Liver (tissue), 9 donors: ENCODE results near the gene ITGA7. TPM values are rescaled to one million over a fixed set of nuclear protein-coding genes. Genes with fewer than 3 reads are reported as not detected.

Source experiments
- DNase-seq: peaks from one replicate; pipeline ENCODE4 v3.0.0-alpha.2; 2017; ENCODE audit warnings: low spot score
- H3K27ac ChIP-seq, 2 donors: one replicate each; pipeline ENCODE4 v1.7.0; 2013; ENCODE audit warnings: inconsistent platforms in 2 of 2, low read length in 2 of 2, control low read depth in 1 of 2, low read depth in 1 of 2, mild to moderate bottlenecking in 1 of 2
- H3K27me3 ChIP-seq, 4 donors: one replicate each; pipeline versions ENCODE4 v1.6.1 to v1.7.0; 2013; ENCODE audit warnings: low read length in 3 of 4, inconsistent platforms in 1 of 4, mild to moderate bottlenecking in 1 of 4, moderate library complexity in 1 of 4; ENCODE audit not compliant: control insufficient read depth in 4 of 4, insufficient read depth in 4 of 4
- H3K36me3 ChIP-seq, 4 donors: one replicate each; pipeline versions ENCODE4 v1.6.1 to v1.7.0; 2013; ENCODE audit warnings: low read length in 3 of 4, mild to moderate bottlenecking in 3 of 4, low read depth in 1 of 4, moderate library complexity in 1 of 4; ENCODE audit not compliant: control insufficient read depth in 4 of 4, insufficient read depth in 3 of 4
- H3K4me1 ChIP-seq, 4 donors: one replicate each; pipeline versions ENCODE4 v1.6.1 to v1.7.0; 2013; ENCODE audit warnings: low read length in 3 of 4, mild to moderate bottlenecking in 3 of 4, moderate library complexity in 1 of 4; ENCODE audit not compliant: control insufficient read depth in 4 of 4, insufficient read depth in 4 of 4
- H3K4me3 ChIP-seq, 3 donors: one replicate each; pipeline versions ENCODE4 v1.6.1 to v1.7.0; 2013; ENCODE audit warnings: low read length in 3 of 3, control low read depth in 1 of 3, low read depth in 1 of 3, mild to moderate bottlenecking in 1 of 3
- H3K9ac ChIP-seq, 2 donors: one replicate each; pipeline ENCODE4 v1.7.0; 2013; ENCODE audit warnings: low read length in 2 of 2, mild to moderate bottlenecking in 2 of 2, moderate library complexity in 2 of 2, control low read depth in 1 of 2, low read depth in 1 of 2
- H3K9me3 ChIP-seq, 4 donors: one replicate each; pipeline versions ENCODE4 v1.6.1 to v1.7.0; 2013; ENCODE audit warnings: low read length in 3 of 4; ENCODE audit not compliant: control insufficient read depth in 4 of 4
- ATF3 ChIP-seq: IDR thresholded peaks from 2 replicates; pipeline ENCODE4 v1.6.1; 2016; ENCODE audit warnings: antibody characterized with exemption
- EGR1 ChIP-seq, 2 donors: IDR thresholded peaks; 2 replicates each; pipeline ENCODE4 v1.6.1; 2016 to 2018; ENCODE audit warnings: antibody characterized with exemption in 2 of 2, low read depth in 2 of 2
- FOXA1 ChIP-seq: IDR thresholded peaks from 2 replicates; pipeline ENCODE4 v1.6.1; 2016; ENCODE audit warnings: antibody characterized with exemption
- FOXA2 ChIP-seq: IDR thresholded peaks from 2 replicates; pipeline ENCODE4 v1.6.1; 2016; ENCODE audit warnings: antibody characterized with exemption
- GABPA ChIP-seq, 2 donors: IDR thresholded peaks in 1 of 2; conservative IDR thresholded peaks in 1 of 2; 2 replicates each; pipeline ENCODE4 v1.6.1; 2016; ENCODE audit warnings: antibody characterized with exemption in 2 of 2, mild to moderate bottlenecking in 1 of 2, moderate library complexity in 1 of 2
- HNF4A ChIP-seq, 2 donors: conservative IDR thresholded peaks; 2 replicates each; pipeline ENCODE4 v1.6.1; 2016; ENCODE audit warnings: antibody characterized with exemption in 2 of 2, mild to moderate bottlenecking in 2 of 2
- MAX ChIP-seq: IDR thresholded peaks from 2 replicates; pipeline ENCODE4 v1.6.1; 2016; ENCODE audit warnings: antibody characterized with exemption
- NR2F2 ChIP-seq: IDR thresholded peaks from 2 replicates; pipeline ENCODE4 v1.6.1; 2016; ENCODE audit warnings: antibody characterized with exemption
- RAD21 ChIP-seq, 2 donors: IDR thresholded peaks; 2 replicates each; pipeline ENCODE4 v1.6.1; 2016; ENCODE audit warnings: antibody characterized with exemption in 2 of 2, mild to moderate bottlenecking in 2 of 2
- REST ChIP-seq: IDR thresholded peaks from 2 replicates; pipeline ENCODE4 v1.6.1; 2016; ENCODE audit warnings: antibody characterized with exemption, mild to moderate bottlenecking
- RXRA ChIP-seq, 2 donors: IDR thresholded peaks; 2 replicates each; pipeline ENCODE4 v1.6.1; 2017 to 2018; ENCODE audit warnings: antibody characterized with exemption in 2 of 2, mild to moderate bottlenecking in 1 of 2
- SP1 ChIP-seq: IDR thresholded peaks from 2 replicates; pipeline ENCODE4 v1.6.1; 2018; ENCODE audit warnings: antibody characterized with exemption, mild to moderate bottlenecking
- YY1 ChIP-seq: IDR thresholded peaks from 2 replicates; pipeline ENCODE4 v1.6.1; 2016; ENCODE audit warnings: antibody characterized with exemption, mild to moderate bottlenecking
- WGBS: extraction: QIAGEN DNeasy Blood & Tissue Kit; methylation state at CpG from one replicate; pipeline ENCODE4 v1.1.7; 2013; 5-methylcytosine and 5-hydroxymethylcytosine counted together
- polyA plus RNA-seq, 2 donors: library from polyadenylated mRNA; stranded (reverse) in 1 of 2; unstranded in 1 of 2; fragments of 200-250 nt in 1 of 2; fragments of >200 nt in 1 of 2; fragmentation: Nextera tagmentation in 1 of 2; extraction: Ambion mirVana in 1 of 2; gene quantifications; one replicate each; pipeline versions ENCODE4 v1.2.1 to v1.2.3, GENCODE V29; 2013 to 2015
- total RNA-seq, 2 donors: library from RNA; depleted of rRNA; stranded (reverse); fragments of >200 nt; gene quantifications; one replicate each; pipeline ENCODE4 v1.2.3, GENCODE V29; 2014
- TF ChIP-seq, protein P1 (sequence below): fragments of 150-350 bp; IDR thresholded peaks from 2 replicates; pipeline ENCODE4 v1.5.1; 2017; ENCODE audit warnings: improper control_type of control experiment, low read depth, low read length; ENCODE audit not compliant: missing input control
- TF ChIP-seq, protein P2 (sequence below): IDR thresholded peaks from 2 replicates; pipeline ENCODE4 v1.6.1; 2016; ENCODE audit warnings: antibody characterized with exemption
- donor health status: healthy.
- donor health status: healthy.
- donor health status: healthy.
- donor health status: healthy.
- donor health status: healthy.

ITGA7 gene
- total and polyA plus RNA-seq, 4 donors: 0.98 to 4.9 (median 3.3) TPM

GRCh38 chr12:55694188-55694515, 13.6 kb downstream of the ITGA7 start:
- Histone ChIP-seq H3K9ac (no peak overlapping the region), H3K27ac (no peak overlapping the region), H3K27me3 (no peaks in the 10 kb centered on the region), H3K4me1 (no peaks in the 10 kb centered on the region), H3K36me3 (no peaks in the 10 kb centered on the region), H3K9me3 (no peaks in the 10 kb centered on the region), H3K4me3 (no peak overlapping the region)
- no peak for TF ChIP-seq SP1
- WGBS: 98% methylated on average over 7 of the region's 7 CpGs
- no peak for DNase-seq

DNA sequence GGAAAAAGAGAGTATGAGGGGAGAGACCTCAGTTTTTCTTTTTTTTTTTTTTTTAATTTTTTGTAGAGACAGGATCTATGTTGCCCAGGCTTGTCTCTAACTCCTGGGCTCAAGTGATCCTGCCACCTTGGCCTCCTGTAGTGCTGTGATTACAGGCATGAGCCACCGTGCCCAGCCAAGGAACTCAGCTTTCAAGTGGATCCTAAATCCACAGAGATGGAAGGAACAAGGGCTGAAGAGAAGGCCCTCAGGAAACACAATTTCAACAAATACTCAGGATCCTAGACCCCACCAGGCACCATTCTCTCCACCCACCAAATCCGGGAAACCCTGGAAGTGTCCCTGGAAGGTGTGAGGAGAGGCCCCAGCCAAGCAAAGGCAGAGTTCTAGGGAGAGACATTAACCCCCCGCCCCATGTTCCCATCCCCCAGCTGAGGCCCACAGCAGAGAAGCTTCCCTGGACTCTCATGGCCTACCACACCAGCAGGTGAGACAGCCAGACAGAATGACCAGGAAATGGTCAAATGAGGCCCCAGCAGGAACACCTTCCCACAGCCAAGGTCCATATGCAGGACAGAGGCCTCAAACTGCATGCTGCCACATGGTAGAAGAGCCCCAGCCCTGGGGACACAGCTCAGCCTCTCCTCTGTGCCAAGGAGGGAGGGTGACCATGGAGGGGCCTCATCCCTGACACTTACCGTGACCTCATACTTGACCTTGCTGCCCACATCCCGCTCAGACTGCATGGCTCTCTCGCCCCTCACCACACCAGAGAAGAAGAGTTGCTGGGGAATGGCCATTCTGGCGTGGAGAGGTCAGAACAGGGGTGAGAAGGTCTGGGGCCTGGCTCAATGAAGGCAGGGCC, 14.1 kb downstream of the ITGA7 start:
- Histone ChIP-seq H3K9ac (no peak overlapping the region), H3K27me3 (no peaks in the 10 kb centered on the region), H3K9me3 (no peaks in the 10 kb centered on the region), H3K4me1 (no peaks in the 10 kb centered on the region), H3K36me3 (no peaks in the 10 kb centered on the region), H3K4me3 (no peak overlapping the region), H3K27ac (no peak overlapping the region)
- TF ChIP-seq FOXA1: no peak
- no peak for TF ChIP-seq NR2F2
- TF ChIP-seq REST: no peak
- TF ChIP-seq RAD21 (IDR thresholded peaks at IDR 0.05): no peak
- TF ChIP-seq, protein P1, sequence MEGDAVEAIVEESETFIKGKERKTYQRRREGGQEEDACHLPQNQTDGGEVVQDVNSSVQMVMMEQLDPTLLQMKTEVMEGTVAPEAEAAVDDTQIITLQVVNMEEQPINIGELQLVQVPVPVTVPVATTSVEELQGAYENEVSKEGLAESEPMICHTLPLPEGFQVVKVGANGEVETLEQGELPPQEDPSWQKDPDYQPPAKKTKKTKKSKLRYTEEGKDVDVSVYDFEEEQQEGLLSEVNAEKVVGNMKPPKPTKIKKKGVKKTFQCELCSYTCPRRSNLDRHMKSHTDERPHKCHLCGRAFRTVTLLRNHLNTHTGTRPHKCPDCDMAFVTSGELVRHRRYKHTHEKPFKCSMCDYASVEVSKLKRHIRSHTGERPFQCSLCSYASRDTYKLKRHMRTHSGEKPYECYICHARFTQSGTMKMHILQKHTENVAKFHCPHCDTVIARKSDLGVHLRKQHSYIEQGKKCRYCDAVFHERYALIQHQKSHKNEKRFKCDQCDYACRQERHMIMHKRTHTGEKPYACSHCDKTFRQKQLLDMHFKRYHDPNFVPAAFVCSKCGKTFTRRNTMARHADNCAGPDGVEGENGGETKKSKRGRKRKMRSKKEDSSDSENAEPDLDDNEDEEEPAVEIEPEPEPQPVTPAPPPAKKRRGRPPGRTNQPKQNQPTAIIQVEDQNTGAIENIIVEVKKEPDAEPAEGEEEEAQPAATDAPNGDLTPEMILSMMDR: no peak
- TF ChIP-seq GABPA (IDR thresholded peaks at IDR 0.05 in 1 of 2, conservative IDR thresholded peaks at IDR 0.05 in 1 of 2): no peak
- no peak for TF ChIP-seq RXRA (IDR thresholded peaks at IDR 0.05)
- no peak for TF ChIP-seq ATF3
- TF ChIP-seq HNF4A (conservative IDR thresholded peaks at IDR 0.05): no peak
- TF ChIP-seq, protein P2, sequence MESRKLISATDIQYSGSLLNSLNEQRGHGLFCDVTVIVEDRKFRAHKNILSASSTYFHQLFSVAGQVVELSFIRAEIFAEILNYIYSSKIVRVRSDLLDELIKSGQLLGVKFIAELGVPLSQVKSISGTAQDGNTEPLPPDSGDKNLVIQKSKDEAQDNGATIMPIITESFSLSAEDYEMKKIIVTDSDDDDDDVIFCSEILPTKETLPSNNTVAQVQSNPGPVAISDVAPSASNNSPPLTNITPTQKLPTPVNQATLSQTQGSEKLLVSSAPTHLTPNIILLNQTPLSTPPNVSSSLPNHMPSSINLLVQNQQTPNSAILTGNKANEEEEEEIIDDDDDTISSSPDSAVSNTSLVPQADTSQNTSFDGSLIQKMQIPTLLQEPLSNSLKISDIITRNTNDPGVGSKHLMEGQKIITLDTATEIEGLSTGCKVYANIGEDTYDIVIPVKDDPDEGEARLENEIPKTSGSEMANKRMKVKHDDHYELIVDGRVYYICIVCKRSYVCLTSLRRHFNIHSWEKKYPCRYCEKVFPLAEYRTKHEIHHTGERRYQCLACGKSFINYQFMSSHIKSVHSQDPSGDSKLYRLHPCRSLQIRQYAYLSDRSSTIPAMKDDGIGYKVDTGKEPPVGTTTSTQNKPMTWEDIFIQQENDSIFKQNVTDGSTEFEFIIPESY: no peak
- no peak for TF ChIP-seq EGR1 (IDR thresholded peaks at IDR 0.05; ENCODE audit: low read depth in 2 of 2)
- no peak for TF ChIP-seq MAX
- TF ChIP-seq YY1: no peak
- no peak for TF ChIP-seq FOXA2
- no peak for DNase-seq
- WGBS: 96% methylated on average over 7 of the region's 7 CpGs
